Uterus (tissue), 4 donors: ENCODE measurements around the gene NMT1. TPM values are rescaled to one million over a fixed set of nuclear protein-coding genes. Genes with fewer than 3 reads are reported as not detected.

Experiments
- DNase-seq, 2 donors: peaks; one replicate each; pipeline ENCODE4 v3.0.0-alpha.2; 2019 to 2020
- H3K27ac ChIP-seq, 2 donors: fragments of 200-600 bp; sonication (generic); 1 replicate in 1 of 2; 2 replicates in 1 of 2; pipeline ENCODE4 v1.5.1; 2016 to 2018
- H3K27me3 ChIP-seq, 2 donors: fragments of 200-600 bp; sonication (generic); one replicate each; pipeline ENCODE4 v1.5.1; 2018 to 2019; ENCODE audit warnings: control low read depth in 1 of 2
- H3K36me3 ChIP-seq, 2 donors: fragments of 200-600 bp; sonication (generic); one replicate each; pipeline ENCODE4 v1.5.1; 2019; ENCODE audit warnings: control low read depth in 1 of 2
- H3K4me1 ChIP-seq, 2 donors: fragments of 200-600 bp; sonication (generic); one replicate each; pipeline ENCODE4 v1.5.1; 2018 to 2019; ENCODE audit warnings: control low read depth in 1 of 2
- H3K4me3 ChIP-seq, 2 donors: fragments of 200-600 bp; sonication (generic); 1 replicate in 1 of 2; 2 replicates in 1 of 2; pipeline ENCODE4 v1.5.1; 2018 to 2019; ENCODE audit warnings: mild to moderate bottlenecking in 1 of 2
- H3K9me3 ChIP-seq, 2 donors: fragments of 200-600 bp; sonication (generic); one replicate each; pipeline ENCODE4 v1.5.1; 2019; ENCODE audit warnings: control low read depth in 1 of 2
- POLR2A ChIP-seq, 2 donors: fragments of 450-650 bp; IDR thresholded peaks; one replicate each; pipeline ENCODE4 v1.6.1; 2016; ENCODE audit warnings: antibody characterized with exemption in 2 of 2, mild to moderate bottlenecking in 1 of 2, moderate library complexity in 1 of 2
- intact Hi-C: fragments of 100-400 bp; cut with DNase I; formaldehyde crosslinking; loops from one replicate; pipeline ENCODE4 v1.15.1; 2023; ENCODE audit warnings: low total_unique reads
- total RNA-seq, 4 donors: library from RNA; depleted of rRNA in 3 of 4; stranded (reverse); fragments of >200 nt in 3 of 4; gene quantifications; one replicate each; pipeline versions ENCODE4 v1.1.0 to v1.2.4, GENCODE V29; 2014 to 2023
- TF ChIP-seq, protein P1 (sequence below), 4 experiments: fragments of 200-600 bp in 2 of 4; fragments of 450-650 bp in 2 of 4; sonication (generic) in 2 of 4; IDR thresholded peaks; one replicate each; pipeline ENCODE4 v1.5.1; 2016 to 2019; ENCODE audit warnings: antibody characterized with exemption in 4 of 4, mild to moderate bottlenecking in 2 of 4, moderate library complexity in 1 of 4
- donor health status: DM: yes; HTN: yes; CAD: no.

Gene NMT1
- total RNA-seq, 4 donors from 2014 or later, result 25.6 to 115 (median 72.3) TPM

DNA sequence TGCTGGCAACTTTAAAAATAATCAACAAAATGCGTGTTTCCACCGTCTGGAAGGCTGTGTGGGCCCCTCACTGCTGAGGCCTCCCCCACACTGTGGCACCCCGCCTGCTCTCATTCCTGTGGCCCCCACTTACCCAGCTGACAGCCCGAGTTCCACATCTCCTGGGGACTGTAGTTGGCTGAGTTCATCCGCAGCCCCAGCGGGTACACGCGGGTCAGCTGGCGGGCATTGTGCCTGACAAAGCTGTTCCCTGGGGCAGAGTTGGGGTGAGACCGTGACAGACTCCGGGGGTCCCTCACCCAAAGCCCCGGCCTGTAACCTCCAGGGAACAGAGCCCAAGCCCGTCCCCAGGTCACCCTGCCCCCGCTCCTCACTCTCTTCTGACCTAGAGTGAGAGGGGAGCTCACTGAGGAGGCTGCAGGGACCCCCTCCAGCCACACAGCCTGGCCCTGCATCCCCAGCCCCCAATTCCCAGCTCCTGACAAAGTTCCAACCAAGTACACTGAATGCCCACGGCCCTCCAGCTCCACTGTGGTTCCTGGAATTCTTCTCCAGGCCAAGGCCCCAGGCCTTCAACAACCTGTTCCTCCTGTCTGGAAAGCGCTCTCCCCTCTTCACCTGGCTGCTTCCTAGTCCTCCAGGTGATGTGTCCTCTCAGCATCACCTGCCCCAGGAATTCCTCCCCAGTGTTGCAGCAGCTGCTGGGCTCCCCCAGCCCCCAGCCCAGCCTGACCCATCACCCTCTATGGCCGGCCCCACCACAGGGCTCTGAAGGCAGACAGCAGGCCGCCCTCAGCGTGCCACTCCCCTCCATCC is 53.2 kb downstream of the NMT1 start:
- H3K27ac ChIP-seq, result no peak overlapping the region
- H3K36me3 ChIP-seq, result no peaks in the 10 kb centered on the region
- H3K4me3 ChIP-seq, result no peak overlapping the region
- TF ChIP-seq POLR2A (IDR thresholded peaks at IDR 0.05), result no peak
- TF ChIP-seq, protein P1, sequence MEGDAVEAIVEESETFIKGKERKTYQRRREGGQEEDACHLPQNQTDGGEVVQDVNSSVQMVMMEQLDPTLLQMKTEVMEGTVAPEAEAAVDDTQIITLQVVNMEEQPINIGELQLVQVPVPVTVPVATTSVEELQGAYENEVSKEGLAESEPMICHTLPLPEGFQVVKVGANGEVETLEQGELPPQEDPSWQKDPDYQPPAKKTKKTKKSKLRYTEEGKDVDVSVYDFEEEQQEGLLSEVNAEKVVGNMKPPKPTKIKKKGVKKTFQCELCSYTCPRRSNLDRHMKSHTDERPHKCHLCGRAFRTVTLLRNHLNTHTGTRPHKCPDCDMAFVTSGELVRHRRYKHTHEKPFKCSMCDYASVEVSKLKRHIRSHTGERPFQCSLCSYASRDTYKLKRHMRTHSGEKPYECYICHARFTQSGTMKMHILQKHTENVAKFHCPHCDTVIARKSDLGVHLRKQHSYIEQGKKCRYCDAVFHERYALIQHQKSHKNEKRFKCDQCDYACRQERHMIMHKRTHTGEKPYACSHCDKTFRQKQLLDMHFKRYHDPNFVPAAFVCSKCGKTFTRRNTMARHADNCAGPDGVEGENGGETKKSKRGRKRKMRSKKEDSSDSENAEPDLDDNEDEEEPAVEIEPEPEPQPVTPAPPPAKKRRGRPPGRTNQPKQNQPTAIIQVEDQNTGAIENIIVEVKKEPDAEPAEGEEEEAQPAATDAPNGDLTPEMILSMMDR (IDR thresholded peaks at IDR 0.05), result no peak
- no peak for DNase-seq
- no peaks in the 10 kb centered on the region for H3K27me3 ChIP-seq
- H3K9me3 ChIP-seq, result no peaks in the 10 kb centered on the region
- H3K4me1 ChIP-seq, result peaks cover 0 to 3% of the 10 kb centered on the region in 2 donors
- intact Hi-C loops, result no loop called here

DNA sequence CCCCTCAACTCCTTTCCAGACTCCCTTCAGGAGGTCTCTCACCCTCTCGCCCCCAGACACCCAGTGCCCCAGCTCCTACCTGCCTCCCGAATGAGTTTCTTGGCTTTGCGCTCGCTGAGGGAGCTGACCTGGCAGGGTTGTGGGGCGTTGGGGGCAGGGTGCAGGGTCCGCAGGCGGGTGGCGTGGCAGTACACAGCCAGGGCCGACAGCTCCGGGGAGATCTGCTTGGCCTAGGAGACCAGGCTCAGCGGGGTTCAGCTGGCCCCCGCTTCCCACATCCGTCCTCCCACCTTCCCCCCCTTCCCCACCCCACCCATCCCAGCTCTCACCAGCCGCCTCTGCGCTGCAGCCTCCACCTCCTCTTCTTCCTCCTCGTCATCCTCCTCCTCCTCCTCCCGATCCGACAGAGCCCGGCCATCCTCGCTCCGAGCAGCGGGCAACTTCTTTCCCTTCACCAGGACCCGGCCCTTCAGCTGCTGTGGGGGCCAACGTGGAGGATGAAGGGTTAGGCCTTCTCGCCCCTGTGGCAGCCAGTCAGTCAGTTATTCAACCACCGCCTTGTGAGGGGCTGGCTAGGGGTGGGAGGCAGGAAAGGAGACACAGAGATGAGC is 54.0 kb downstream of the NMT1 start:
- Histone ChIP-seq H3K4me1 (peaks cover 0 to 3% of the 10 kb centered on the region in 2 donors), H3K9me3 (no peaks in the 10 kb centered on the region), H3K27me3 (no peaks in the 10 kb centered on the region), H3K27ac (no peak overlapping the region), H3K4me3 (no peak overlapping the region), H3K36me3 (no peaks in the 10 kb centered on the region)
- intact Hi-C loops, result no loop called here
- no peak for DNase-seq
- TF ChIP-seq, protein P1 (IDR thresholded peaks at IDR 0.05), result no peak

DNA sequence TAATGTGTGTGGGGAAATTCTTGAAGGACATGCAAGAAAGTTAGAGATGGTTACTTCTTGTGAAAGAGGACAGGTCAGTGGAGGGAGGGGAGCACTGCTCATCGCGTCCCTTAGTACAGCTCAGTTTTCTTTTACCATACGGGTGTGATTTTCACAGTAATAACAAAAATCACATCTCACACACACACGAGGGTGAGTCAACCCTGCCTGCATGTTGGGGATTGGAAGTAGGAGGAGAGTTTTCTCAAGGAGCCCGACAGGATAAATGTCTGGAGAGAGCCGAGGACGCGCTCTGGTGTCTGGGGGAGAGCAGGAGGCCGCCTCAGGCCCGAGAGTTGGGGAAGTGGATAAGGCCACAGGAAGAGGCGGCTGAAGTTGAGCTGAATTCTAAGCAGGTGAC is 54.8 kb downstream of the NMT1 start:
- no peaks in the 10 kb centered on the region for H3K4me1 ChIP-seq
- TF ChIP-seq, protein P1 (IDR thresholded peaks at IDR 0.05), result no peak
- TF ChIP-seq POLR2A (IDR thresholded peaks at IDR 0.05), result no peak
- H3K9me3 ChIP-seq, result no peaks in the 10 kb centered on the region
- no peak overlapping the region for H3K27ac ChIP-seq
- intact Hi-C loops, result no loop called here
- no peak for DNase-seq
- H3K27me3 ChIP-seq, result no peaks in the 10 kb centered on the region
- H3K36me3 ChIP-seq, result no peaks in the 10 kb centered on the region
- no peak overlapping the region for H3K4me3 ChIP-seq

DNA sequence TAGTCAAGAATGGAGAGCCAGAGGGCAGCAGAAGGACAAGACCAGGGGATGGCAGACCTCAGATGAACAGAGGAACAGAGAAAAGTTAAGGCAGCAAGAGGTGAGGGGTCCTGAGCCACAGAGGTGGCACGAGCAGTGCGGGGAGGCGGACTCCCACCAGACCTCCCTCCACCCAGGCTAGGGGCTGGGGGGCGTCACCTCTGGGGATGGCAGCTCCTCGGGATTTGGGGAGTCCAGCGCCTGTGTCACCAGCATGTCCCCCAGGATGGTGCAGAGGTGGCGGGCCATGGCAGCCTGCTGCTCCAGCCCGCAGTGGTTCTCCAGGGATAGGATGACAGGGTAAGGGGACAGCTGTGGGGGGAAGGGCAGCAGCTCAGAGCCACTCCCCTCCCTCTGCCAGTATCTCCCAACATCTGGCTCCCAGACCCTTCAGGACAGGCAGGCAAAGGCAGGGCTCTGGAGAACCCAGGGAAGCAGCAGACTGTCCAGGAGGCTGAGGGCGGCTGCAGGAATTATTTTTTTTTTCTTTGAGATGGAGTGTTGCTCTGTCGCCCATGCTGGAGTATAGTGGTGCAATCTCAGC is 55.4 kb downstream of the NMT1 start:
- no peaks in the 10 kb centered on the region for H3K36me3 ChIP-seq
- no peak overlapping the region for H3K4me3 ChIP-seq
- DNase-seq, result no peak
- H3K9me3 ChIP-seq, result no peaks in the 10 kb centered on the region
- H3K27ac ChIP-seq, result no peak overlapping the region
- H3K27me3 ChIP-seq, result no peaks in the 10 kb centered on the region
- H3K4me1 ChIP-seq, result no peaks in the 10 kb centered on the region
- intact Hi-C loops, result no loop called here
- TF ChIP-seq, protein P1 (IDR thresholded peaks at IDR 0.05), result no peak

DNA sequence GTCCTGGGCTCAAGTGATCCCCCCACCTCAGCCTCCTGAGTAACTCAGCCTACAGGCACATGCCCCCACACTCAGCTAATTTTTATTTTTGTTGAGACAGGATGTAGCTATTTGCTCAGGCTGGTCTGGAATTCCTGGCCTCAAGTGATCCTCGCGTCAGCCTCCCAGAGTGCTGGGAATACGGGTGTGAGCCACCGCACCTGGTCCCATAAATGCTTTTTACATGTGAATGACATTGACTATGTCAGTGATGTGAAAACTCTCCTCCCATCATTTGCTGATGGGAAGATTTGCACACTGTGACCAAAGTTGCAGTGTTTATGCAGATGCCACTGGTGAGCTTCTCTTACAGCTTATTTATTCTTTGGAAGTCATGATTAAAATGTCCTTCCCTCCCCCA is 56.2 kb downstream of the NMT1 start:
- no peak overlapping the region for H3K4me3 ChIP-seq
- H3K9me3 ChIP-seq, result no peaks in the 10 kb centered on the region
- intact Hi-C loops, result no loop called here
- no peaks in the 10 kb centered on the region for H3K36me3 ChIP-seq
- no peaks in the 10 kb centered on the region for H3K4me1 ChIP-seq
- DNase-seq, result no peak
- no peaks in the 10 kb centered on the region for H3K27me3 ChIP-seq
- no peak for TF ChIP-seq POLR2A (IDR thresholded peaks at IDR 0.05)
- TF ChIP-seq, protein P1 (IDR thresholded peaks at IDR 0.05), result no peak
- H3K27ac ChIP-seq, result no peak overlapping the region
